HUES48 (cell line): Measurements from ENCODE around the gene RGS7.
"Not testable (repeated sequence)": the region's sequence is repeated elsewhere in the genome, so short reads cannot be mapped to it uniquely, and the experiment has no call there.

ENCODE experiments used
- H3K27ac ChIP-seq: one replicate; pipeline ENCODE4 v1.7.0; 2013; ENCODE audit warnings: low read depth, low read length, inconsistent platforms
- H3K27me3 ChIP-seq: 2 replicates; pipeline ENCODE4 v1.6.1; 2013; ENCODE audit warnings: mild to moderate bottlenecking, low read length; ENCODE audit not compliant: control insufficient read depth, insufficient read depth
- H3K36me3 ChIP-seq: 2 replicates; pipeline ENCODE4 v1.6.1; 2013; ENCODE audit warnings: low read length; ENCODE audit not compliant: control insufficient read depth, insufficient read depth
- H3K4me1 ChIP-seq: 2 replicates; pipeline ENCODE4 v1.6.1; 2013; ENCODE audit warnings: mild to moderate bottlenecking, low read length; ENCODE audit not compliant: control insufficient read depth, insufficient read depth
- H3K4me3 ChIP-seq: 2 replicates; pipeline ENCODE4 v1.5.1; 2013; ENCODE audit warnings: mild to moderate bottlenecking, low read depth, low read length
- H3K9ac ChIP-seq: 2 replicates; pipeline ENCODE4 v1.6.1; 2013; ENCODE audit warnings: mild to moderate bottlenecking, low read depth, low read length, moderate library complexity
- H3K9me3 ChIP-seq: 2 replicates; pipeline ENCODE4 v1.6.1; 2013; ENCODE audit warnings: low read length; ENCODE audit not compliant: control insufficient read depth, insufficient read depth

The RGS7 gene

DNA sequence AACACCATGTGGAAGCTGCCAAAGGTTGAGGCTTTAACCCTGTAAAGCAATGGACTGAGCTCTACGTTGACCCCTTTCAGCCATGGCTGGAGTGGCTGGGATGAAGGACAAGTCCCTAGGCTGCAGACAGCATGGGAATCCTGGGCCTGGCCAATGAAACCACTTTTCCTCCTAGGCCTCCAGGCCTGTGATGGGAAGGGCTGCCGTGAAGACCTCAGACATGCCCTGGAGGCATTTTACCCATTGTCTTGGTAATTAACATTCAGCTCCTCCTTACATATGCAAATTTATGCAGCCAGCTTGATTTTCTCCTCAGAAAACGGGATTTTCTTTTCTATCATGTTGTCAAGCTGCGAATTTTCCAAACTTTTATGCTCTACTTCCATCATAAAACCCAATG is 214.5 kb downstream of the RGS7 start:
- H3K9ac ChIP-seq: no peak overlapping the region
- no peaks in the 10 kb centered on the region for H3K36me3 ChIP-seq
- H3K27ac ChIP-seq: no peak overlapping the region
- H3K4me1 ChIP-seq: no peaks in the 10 kb centered on the region
- no peak overlapping the region for H3K4me3 ChIP-seq
- no peaks in the 10 kb centered on the region for H3K27me3 ChIP-seq
- H3K9me3 ChIP-seq: peaks cover 20% of the 10 kb centered on the region

GRCh38 chr1:241141646-241142045 is 215.4 kb downstream of the RGS7 start:
- not testable (repeated sequence) for H3K27me3 ChIP-seq, H3K27ac ChIP-seq, H3K36me3 ChIP-seq, H3K9ac ChIP-seq, H3K4me3 ChIP-seq, H3K4me1 ChIP-seq
- H3K9me3 ChIP-seq: peaks cover 20% of the 10 kb centered on the region

GRCh38 chr1:241140670-241141069 is 216.3 kb downstream of the RGS7 start:
- H3K27ac ChIP-seq: no peak overlapping the region
- H3K27me3 ChIP-seq: no peaks in the 10 kb centered on the region
- peaks cover 20% of the 10 kb centered on the region for H3K9me3 ChIP-seq
- no peak overlapping the region for H3K9ac ChIP-seq
- no peak overlapping the region for H3K4me3 ChIP-seq
- H3K36me3 ChIP-seq: no peaks in the 10 kb centered on the region
- no peaks in the 10 kb centered on the region for H3K4me1 ChIP-seq

DNA sequence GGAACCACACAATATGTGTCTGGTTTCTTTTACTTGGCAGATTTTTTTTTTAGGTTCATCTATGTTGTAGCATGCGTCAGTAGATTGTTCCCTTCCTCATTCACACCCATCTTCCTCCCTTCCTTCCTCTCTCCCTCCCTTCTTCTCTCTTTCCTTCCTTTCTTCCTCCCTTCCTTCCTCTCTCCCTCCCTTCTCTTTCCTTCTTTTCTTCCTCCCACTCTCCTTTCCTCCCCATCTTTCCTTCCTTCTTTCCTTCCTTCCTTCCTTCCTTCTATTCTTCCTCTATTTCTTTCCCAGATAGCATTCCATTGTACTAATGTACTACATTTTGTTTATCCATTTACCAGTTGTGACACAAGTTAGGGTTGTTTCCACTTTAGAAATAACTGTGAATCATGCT is 218.0 kb downstream of the RGS7 start:
- Histone ChIP-seq H3K4me1 (no peaks in the 10 kb centered on the region), H3K36me3 (no peaks in the 10 kb centered on the region), H3K27ac (no peak overlapping the region), H3K27me3 (no peaks in the 10 kb centered on the region), H3K4me3 (no peak overlapping the region), H3K9ac (no peak overlapping the region), H3K9me3 (peaks cover 20% of the 10 kb centered on the region)

DNA sequence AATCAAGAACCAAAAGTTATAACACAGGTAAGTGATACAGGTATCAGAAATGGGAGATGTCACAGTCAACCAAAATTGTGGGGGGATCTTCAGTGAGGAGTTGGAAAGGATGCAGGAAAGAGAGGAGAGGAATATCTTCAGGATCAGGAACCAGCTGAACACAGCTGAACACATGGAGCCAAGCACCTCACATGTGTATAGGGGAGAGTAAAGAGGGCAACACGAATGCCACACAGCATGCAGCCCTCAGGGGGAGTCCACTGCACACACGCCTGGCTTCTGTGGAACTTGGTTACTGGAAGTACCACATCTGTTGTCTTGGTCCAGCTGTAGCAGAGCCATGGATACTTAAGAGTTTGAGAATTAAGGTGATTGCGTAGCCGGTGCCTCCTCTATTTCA is 218.8 kb downstream of the RGS7 start:
- H3K4me3 ChIP-seq: no peak overlapping the region
- no peaks in the 10 kb centered on the region for H3K36me3 ChIP-seq
- peaks cover 17% of the 10 kb centered on the region for H3K9me3 ChIP-seq
- no peaks in the 10 kb centered on the region for H3K4me1 ChIP-seq
- H3K9ac ChIP-seq: no peak overlapping the region
- H3K27me3 ChIP-seq: no peaks in the 10 kb centered on the region
- no peak overlapping the region for H3K27ac ChIP-seq

DNA sequence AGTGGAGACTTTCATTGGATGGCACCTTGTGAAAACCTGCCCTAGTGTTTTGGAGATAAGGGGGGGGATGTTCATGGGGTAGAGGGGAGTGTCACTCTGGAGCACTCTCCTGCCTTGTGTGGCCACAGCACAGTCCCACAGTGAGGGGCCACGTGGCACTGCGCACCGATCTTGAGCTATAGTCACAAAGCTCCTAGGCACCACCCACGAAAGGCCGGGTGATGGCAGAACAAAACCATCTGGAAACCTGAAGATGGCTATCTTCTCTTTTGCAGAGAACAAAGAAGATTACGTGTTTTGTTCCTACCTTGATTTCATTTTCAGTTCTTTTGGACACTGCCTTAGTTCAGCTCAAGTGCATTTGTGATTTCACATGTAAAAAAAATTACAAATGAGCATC is 220.6 kb downstream of the RGS7 start:
- no peak overlapping the region for H3K4me3 ChIP-seq
- H3K9me3 ChIP-seq: peaks cover 3% of the 10 kb centered on the region; the same call in 1 of the 2 replicates
- no peaks in the 10 kb centered on the region for H3K27me3 ChIP-seq
- H3K27ac ChIP-seq: no peak overlapping the region
- H3K4me1 ChIP-seq: no peaks in the 10 kb centered on the region
- H3K9ac ChIP-seq: no peak overlapping the region
- H3K36me3 ChIP-seq: no peaks in the 10 kb centered on the region

DNA sequence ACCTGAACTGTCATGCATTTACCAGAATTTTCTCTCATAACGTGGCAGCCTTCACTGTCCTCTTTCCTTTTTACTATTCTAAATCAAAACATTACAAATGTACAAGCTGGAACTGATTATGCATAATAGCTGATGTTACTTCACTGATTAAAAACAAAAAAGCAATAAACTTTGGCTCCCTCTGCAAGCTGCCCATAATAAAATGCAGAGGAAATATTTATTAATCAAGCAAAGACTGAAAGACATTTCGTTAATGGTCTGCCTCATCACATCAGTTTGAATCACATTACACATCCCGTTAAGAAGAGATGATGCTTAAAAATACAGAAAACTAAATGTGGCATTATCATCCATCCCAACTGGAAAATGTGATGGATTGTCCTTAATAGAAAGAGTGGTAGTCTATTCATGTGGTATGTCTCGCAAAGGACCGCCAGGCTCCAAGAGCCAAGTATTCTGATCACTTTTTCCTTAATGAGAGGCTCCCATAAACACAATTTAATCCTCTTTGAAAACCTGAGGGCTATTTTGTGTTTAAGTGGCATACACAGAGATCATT is 225.3 kb downstream of the RGS7 start:
- H3K36me3 ChIP-seq: no peaks in the 10 kb centered on the region

DNA sequence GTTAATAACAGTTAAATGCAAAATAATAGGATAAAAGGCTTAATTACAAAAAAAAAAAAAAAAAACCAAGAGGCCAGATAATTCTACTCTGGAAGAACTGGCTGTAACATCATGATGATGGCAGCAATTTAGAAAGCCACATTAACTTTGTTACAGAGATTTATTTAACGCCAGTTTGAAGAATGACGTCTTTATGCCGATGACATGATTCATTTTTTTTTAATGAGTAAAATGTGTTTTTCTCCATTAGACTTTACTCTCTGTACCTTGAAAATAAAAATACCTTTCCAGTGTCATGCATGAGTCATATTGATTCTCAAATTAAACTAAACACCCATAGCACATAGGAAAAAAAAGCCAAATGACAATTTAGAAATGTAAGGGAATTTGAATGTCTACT is 226.1 kb downstream of the RGS7 start:
- H3K27ac ChIP-seq: no peak overlapping the region
- H3K27me3 ChIP-seq: no peaks in the 10 kb centered on the region
- H3K4me1 ChIP-seq: peaks cover 12% of the 10 kb centered on the region
- no peaks in the 10 kb centered on the region for H3K36me3 ChIP-seq
- H3K9me3 ChIP-seq: no peaks in the 10 kb centered on the region
- H3K4me3 ChIP-seq: no peak overlapping the region
- H3K9ac ChIP-seq: no peak overlapping the region

More for the DNA sequence above, 225.3 kb downstream of the RGS7 start:
- Histone ChIP-seq H3K27ac (no peak overlapping the region), H3K27me3 (no peaks in the 10 kb centered on the region), H3K9me3 (no peaks in the 10 kb centered on the region), H3K4me1 (peaks cover 12% of the 10 kb centered on the region), H3K9ac (no peak overlapping the region), H3K4me3 (no peak overlapping the region)

DNA sequence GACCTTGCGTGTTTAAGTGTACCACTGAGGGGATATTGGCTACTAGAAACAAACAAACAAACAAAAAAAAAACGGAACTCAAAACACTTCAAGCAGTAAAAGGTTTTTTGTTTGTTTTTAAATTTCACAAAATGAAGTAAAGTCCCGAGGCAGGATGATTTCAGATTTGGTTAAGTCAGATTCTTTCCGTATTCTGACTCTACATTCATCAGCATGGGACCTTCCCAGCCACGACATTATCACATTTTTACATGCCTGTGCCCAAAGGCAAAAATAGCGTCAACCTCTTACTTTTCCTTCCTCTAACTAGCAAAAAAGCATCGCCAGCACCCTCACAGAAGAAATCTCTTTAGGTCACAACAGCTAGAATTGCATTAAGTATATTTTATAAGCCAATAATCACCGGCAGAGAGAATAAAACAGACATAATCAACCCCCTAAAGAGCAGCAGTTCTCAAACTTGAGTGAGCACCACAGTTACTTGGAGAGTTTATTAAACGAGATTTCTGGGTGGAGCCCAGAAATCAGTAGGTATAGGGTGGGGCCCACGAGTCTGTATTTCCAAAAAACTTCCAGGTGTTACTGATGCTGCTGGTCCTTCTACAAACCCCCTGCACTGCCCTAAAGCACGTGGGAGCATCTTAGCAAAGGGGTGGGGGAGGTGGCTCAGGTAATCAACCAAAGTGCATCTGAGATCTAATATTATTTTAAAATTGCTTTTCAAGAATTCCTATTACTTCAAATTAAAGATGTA is 227.6 kb downstream of the RGS7 start:
- Histone ChIP-seq H3K4me1 (peaks cover 12% of the 10 kb centered on the region), H3K9ac (no peak overlapping the region), H3K27ac (no peak overlapping the region), H3K36me3 (no peaks in the 10 kb centered on the region), H3K27me3 (no peaks in the 10 kb centered on the region), H3K9me3 (no peaks in the 10 kb centered on the region), H3K4me3 (no peak overlapping the region)

- peaks cover 12% of the 10 kb centered on the region for H3K4me1 ChIP-seq
- no peaks in the 10 kb centered on the region for H3K9me3 ChIP-seq
- H3K9ac ChIP-seq: no peak overlapping the region
- H3K4me3 ChIP-seq: no peak overlapping the region
- no peak overlapping the region for H3K27ac ChIP-seq
- H3K27me3 ChIP-seq: no peaks in the 10 kb centered on the region
- H3K36me3 ChIP-seq: no peaks in the 10 kb centered on the region
These were observed 231.7 kb downstream of the RGS7 start for GRCh38 chr1:241125286-241125685.

DNA sequence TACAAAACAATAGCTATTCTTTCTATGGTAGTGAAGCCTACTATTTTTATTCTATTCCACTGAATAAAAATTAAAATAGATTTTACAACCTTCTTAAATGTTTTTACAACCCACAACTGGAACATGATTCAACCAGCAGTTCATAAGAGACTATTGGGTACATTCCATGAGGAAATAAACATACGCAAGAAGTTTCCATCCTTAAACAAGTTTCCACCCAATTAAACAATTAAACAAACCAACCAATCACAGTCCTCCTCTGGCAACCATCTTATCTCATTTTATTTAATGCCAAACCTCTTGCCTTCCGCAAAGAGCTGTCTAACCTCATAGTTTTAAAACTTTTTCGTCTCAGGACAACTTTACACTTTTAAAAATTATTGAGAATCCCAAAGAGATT is 239.0 kb downstream of the RGS7 start:
- no peaks in the 10 kb centered on the region for H3K27me3 ChIP-seq
- peaks cover 31% of the 10 kb centered on the region for H3K4me1 ChIP-seq
- no peaks in the 10 kb centered on the region for H3K36me3 ChIP-seq
- H3K4me3 ChIP-seq: no peak overlapping the region
- H3K9me3 ChIP-seq: no peaks in the 10 kb centered on the region
- no peak overlapping the region for H3K27ac ChIP-seq
- no peak overlapping the region for H3K9ac ChIP-seq
